Tibial nerve (tissue), 4 donors: ENCODE measurements around the gene RIPPLY3.

Source experiments
- CTCF ChIP-seq, 5 experiments: fragments of 200-600 bp in 3 of 5; fragments of 450-650 bp in 2 of 5; sonication (generic) in 3 of 5; IDR thresholded peaks; one replicate each; pipeline ENCODE4 v1.5.1; 2016 to 2019; ENCODE audit warnings: antibody characterized with exemption in 5 of 5, mild to moderate bottlenecking in 3 of 5, moderate library complexity in 2 of 5
- EP300 ChIP-seq, 2 donors: sonication (generic); formaldehyde crosslinking; IDR thresholded peaks; one replicate each; pipeline ENCODE4 v1.6.1; 2017; ENCODE audit warnings: antibody characterized with exemption in 2 of 2, mild to moderate bottlenecking in 1 of 2
- POLR2A ChIP-seq, 2 donors: fragments of 450-650 bp; IDR thresholded peaks; one replicate each; pipeline ENCODE4 v1.6.1; 2017; ENCODE audit warnings: antibody characterized with exemption in 2 of 2, mild to moderate bottlenecking in 2 of 2, moderate library complexity in 2 of 2

GRCh38 chr21:37032293-37032692 is 25.8 kb downstream of the RIPPLY3 start:
- TF ChIP-seq CTCF (IDR thresholded peaks at IDR 0.05): no peak
- no peak for TF ChIP-seq POLR2A (IDR thresholded peaks at IDR 0.05)
- TF ChIP-seq EP300 (IDR thresholded peaks at IDR 0.05): no peak
